ENCODE results near the gene C12orf76. TPM values are rescaled to one million over a fixed set of nuclear protein-coding genes. Genes with fewer than 3 reads are reported as not detected.

Gene C12orf76, protein sequence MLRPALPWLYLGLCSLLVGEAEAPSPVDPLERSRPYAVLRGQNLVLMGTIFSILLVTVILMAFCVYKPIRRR
- total RNA-seq, result 6.9 and 7.2 TPM in 2 replicates

DNA sequence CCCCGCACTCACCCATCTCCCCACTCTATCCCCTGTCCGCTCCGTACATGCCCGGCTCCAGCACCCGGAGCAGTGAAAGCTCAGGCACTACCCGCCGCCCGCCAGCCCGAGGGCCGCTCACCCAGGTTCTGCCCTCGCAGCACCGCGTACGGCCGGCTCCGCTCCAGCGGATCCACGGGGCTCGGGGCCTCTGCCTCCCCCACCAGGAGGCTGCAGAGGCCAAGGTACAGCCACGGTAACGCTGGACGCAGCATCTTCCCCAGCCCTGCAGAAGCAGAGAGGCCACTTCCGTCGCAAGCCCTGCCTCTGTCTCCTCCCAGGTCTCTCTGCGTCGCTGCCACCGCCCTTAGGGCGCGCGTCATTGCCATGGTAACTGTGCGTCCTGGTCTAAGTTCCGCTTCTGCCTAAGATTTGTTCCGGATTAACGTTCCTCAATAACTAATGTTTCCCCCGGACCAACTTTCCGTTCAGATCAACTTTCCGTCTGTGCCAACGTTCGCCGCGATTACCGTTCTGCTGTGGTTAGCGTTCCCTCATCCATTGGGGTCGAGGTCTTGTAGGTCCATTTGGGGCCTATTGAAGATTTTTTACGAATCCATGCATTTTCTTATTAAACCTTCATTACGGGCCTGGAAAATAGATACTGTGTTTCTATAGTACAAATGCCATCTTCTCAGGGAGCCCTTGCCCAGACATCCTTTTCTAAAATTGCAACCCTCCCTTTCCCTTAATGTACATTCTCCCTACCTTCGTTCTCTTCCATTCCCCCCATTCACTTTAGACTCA, at the start of gene C12orf76:
TSS of gene C12orf76 (minus strand) at position 281 of the 786 bp plus-strand sequence. CDS start at position 254, 27 bp downstream.

GRCh38 chr12:109998904-109999648, 49.2 kb downstream of the C12orf76 start, which contains the start of gene ANKRD13A:
Gene ANKRD13A (plus strand): TSS chr12:109999430. CDS start chr12:109999689, 259 bp downstream.

DNA sequence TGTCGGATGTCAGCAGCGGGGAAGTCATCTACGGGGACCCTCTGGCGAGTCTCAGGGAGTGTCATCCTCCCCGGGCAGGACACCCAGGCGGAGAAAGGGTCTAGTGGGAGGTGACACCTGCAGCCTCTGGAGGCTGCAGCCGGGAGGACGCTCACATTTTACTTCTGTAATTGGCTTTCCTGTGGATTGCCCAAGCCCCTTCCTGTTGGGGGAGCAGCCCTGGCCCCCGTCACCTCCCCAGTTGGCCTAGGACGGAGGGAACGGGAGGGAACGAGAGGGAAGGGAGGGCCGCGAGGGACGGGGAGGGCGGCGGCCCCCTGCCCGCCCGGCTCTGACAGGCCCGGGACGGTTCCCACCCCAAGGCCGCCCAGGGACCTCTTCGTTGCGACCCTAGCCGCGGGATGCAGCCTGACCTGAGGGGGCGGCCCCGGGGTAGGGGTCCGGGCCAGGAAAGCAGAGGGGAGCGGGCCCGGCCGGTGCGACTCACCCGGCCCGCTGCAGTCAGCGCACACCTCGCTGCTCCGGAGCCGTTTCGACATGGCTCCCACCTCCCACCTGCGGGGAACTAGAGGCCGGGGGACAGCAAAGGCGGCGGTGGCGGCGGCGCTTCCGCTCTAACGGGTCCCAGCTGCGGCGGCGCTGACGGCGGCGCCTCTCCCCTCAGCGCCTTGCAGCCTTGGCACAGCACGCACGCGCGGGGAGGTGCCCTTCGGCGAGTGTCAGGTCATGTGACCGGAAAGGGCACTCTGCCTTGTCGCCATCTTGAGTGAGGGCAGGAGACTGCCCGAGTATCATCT, 52.4 kb downstream of the C12orf76 start, which contains the start of gene GIT2:
TSS of gene GIT2 (minus strand) at position 683 of the 797 bp plus-strand sequence. CDS start at position 539, 144 bp downstream.

Other genes with a start within 250 kb of the C12orf76 start
- 2.4 and 3.4 TPM in 2 replicates for gene TRPV4, start 215.1 kb downstream of the C12orf76 start, total RNA-seq
- gene GLTP, start 168.0 kb downstream of the C12orf76 start, total RNA-seq, result 62.4 and 71.0 TPM in 2 replicates
- gene TCHP, start 148.2 kb downstream of the C12orf76 start, total RNA-seq, result 16.1 and 17.9 TPM in 2 replicates
- 29.3 and 31.9 TPM in 2 replicates for gene GIT2, start 52.2 kb downstream of the C12orf76 start, total RNA-seq
- gene ANKRD13A, start 49.1 kb downstream of the C12orf76 start, total RNA-seq, result 36.5 and 70.6 TPM in 2 replicates
- 4.0 and 5.1 TPM in 2 replicates for gene IFT81, start 75.8 kb upstream of the C12orf76 start, total RNA-seq
- gene ATP2A2, start 232.7 kb upstream of the C12orf76 start, total RNA-seq, result 118 and 130 TPM in 2 replicates